ENCODE data around the gene RNASEH1. TPM values are rescaled to one million over a fixed set of nuclear protein-coding genes. Genes with fewer than 3 reads are reported as not detected.
A peak's percentile ranks its signal among the peaks of the same experiment; 100 is the strongest.

Gene RNASEH1
- total RNA-seq (2014; rRNA removed; shearing (Covaris generic)) = 39.0 and 42.0 TPM in 2 replicates
- 40.2 and 61.0 TPM in 2 replicates for polyA plus RNA-seq (2014; cell fraction: nucleus; rRNA removed)

- peak; percentile 99 for DNase-seq (ENCODE audit: extremely low read depth, low read depth)
Measured at GRCh38 chr2:3558205-3559014, at the start of gene RNASEH1. RNASEH1 (minus strand) TSS chr2:3558333; CDS start chr2:3558260, 73 bp downstream.

- DNase-seq (ENCODE audit: extremely low read depth, low read depth) = no peak
Measured at GRCh38 chr2:3606370-3607201, 48.5 kb upstream of the RNASEH1 start.

- DNase-seq (ENCODE audit: extremely low read depth, low read depth) = no peak
Measured at GRCh38 chr2:3606028-3606369, 47.9 kb upstream of the RNASEH1 start.

GRCh38 chr2:3604991-3605961, 47.1 kb upstream of the RNASEH1 start:
- DNase-seq (ENCODE audit: extremely low read depth, low read depth) = peak; percentile 93

- no peak for DNase-seq (ENCODE audit: extremely low read depth, low read depth)
Measured at GRCh38 chr2:3604207-3604877, 46.2 kb upstream of the RNASEH1 start.

GRCh38 chr2:3603536-3604206, 45.5 kb upstream of the RNASEH1 start:
- DNase-seq (ENCODE audit: extremely low read depth, low read depth) = no peak

GRCh38 chr2:3602553-3603339, 44.6 kb upstream of the RNASEH1 start:
- DNase-seq (ENCODE audit: extremely low read depth, low read depth) = no peak

GRCh38 chr2:3601561-3602271, 43.6 kb upstream of the RNASEH1 start:
- DNase-seq (ENCODE audit: extremely low read depth, low read depth) = no peak

GRCh38 chr2:3600256-3600855, 42.2 kb upstream of the RNASEH1 start:
- DNase-seq (ENCODE audit: extremely low read depth, low read depth) = no peak

- DNase-seq (ENCODE audit: extremely low read depth, low read depth) = no peak
Measured at GRCh38 chr2:3598912-3599854, 41.0 kb upstream of the RNASEH1 start.

GRCh38 chr2:3598197-3598910, 40.2 kb upstream of the RNASEH1 start:
- no peak for DNase-seq (ENCODE audit: extremely low read depth, low read depth)

- no peak for DNase-seq (ENCODE audit: extremely low read depth, low read depth)
Measured at GRCh38 chr2:3597567-3597966, 39.4 kb upstream of the RNASEH1 start.

- no peak for DNase-seq (ENCODE audit: extremely low read depth, low read depth)
Measured at GRCh38 chr2:3596901-3597417, 38.8 kb upstream of the RNASEH1 start.

- no peak for DNase-seq (ENCODE audit: extremely low read depth, low read depth)
Measured at GRCh38 chr2:3595985-3596384, 37.9 kb upstream of the RNASEH1 start.

GRCh38 chr2:3595404-3595803, 37.3 kb upstream of the RNASEH1 start:
- DNase-seq (ENCODE audit: extremely low read depth, low read depth) = no peak
